A549 (cell line): ENCODE results near the gene EPN2. TPM values are rescaled to one million over a fixed set of nuclear protein-coding genes. Genes with fewer than 3 reads are reported as not detected.

Source experiments
- ATAC-seq, 2 experiments: fragments of 200-7000 bp in 1 of 2; fragments of >200 bp in 1 of 2; cut with Nextera tagmentation in 1 of 2; cut with Tn5 transposase in 1 of 2; 3 replicates each; pipeline versions ENCODE4 v1.8.0 to v1.9.1; 2018 to 2020; ENCODE audit warnings: mild to moderate bottlenecking in 1 of 2, moderate library complexity in 1 of 2
- CTCF ChIA-PET: fragments of 300-600 bp; sonication (Branson Sonifier 250); formaldehyde crosslinking; extraction: SDS; loops from one replicate; lab custom pipeline; 2021; ENCODE audit warnings: antibody characterized with exemption, inconsistent platforms; lab: Yijun Ruan, JAX
- POLR2A ChIA-PET: fragments of 350-600 bp; formaldehyde crosslinking; extraction: SDS; loops from one replicate; lab custom pipeline; 2021; ENCODE audit warnings: antibody characterized with exemption, inconsistent platforms; lab: Yijun Ruan, JAX
- DNase-seq, 2 experiments: peaks; one replicate each; pipeline versions ENCODE4 v3.0.0 to v3.0.0-alpha.2; 2011 to 2016; ENCODE audit warnings: low read depth in 1 of 2, low spot score in 1 of 2
- FAIRE-seq: peaks from 2 replicates; lab custom pipeline; 2011; peaks lifted over from hg19 to GRCh38; lab: Jason Lieb, UNC
- H3K27ac ChIP-seq, 2 experiments: fragments of >200 bp; sonication (Bioruptor Twin); formaldehyde crosslinking; 3 replicates each; pipeline ENCODE4 v1.5.1; 2016 to 2017
- H3K4me1 ChIP-seq: fragments of >200 bp; sonication (Bioruptor Twin); formaldehyde crosslinking; 3 replicates; pipeline ENCODE4 v1.6.1; 2016
- H3K4me2 ChIP-seq: fragments of >200 bp; sonication (Bioruptor Twin); formaldehyde crosslinking; 3 replicates; pipeline ENCODE4 v1.6.1; 2016
- H3K4me3 ChIP-seq: fragments of >200 bp; sonication (Bioruptor Twin); formaldehyde crosslinking; 3 replicates; pipeline ENCODE4 v1.5.1; 2016
- H3K9me3 ChIP-seq: fragments of >200 bp; sonication (Bioruptor Twin); formaldehyde crosslinking; 3 replicates; pipeline ENCODE4 v1.6.1; 2016
- CBX2 ChIP-seq: fragments of 200-600 bp; sonication (generic); IDR thresholded peaks from 2 replicates; pipeline ENCODE4 v1.6.1; 2016; ENCODE audit warnings: low read depth, mild to moderate bottlenecking, borderline replicate concordance
- CHD2 ChIP-seq: fragments of 150-350 bp; IDR thresholded peaks from 2 replicates; pipeline ENCODE4 v1.6.1; 2014; ENCODE audit warnings: low read length; ENCODE audit not compliant: partially characterized antibody
- ESRRA ChIP-seq: fragments of 150-350 bp; IDR thresholded peaks from 2 replicates; pipeline ENCODE4 v1.6.1; 2014; ENCODE audit warnings: mild to moderate bottlenecking, low read length, borderline replicate concordance
- FOSL2 ChIP-seq, 2 experiments: fragments of 450-650 bp in 1 of 2; fragments of >200 bp in 1 of 2; sonication (Bioruptor Twin) in 1 of 2; formaldehyde crosslinking; IDR thresholded peaks; 2 replicates each; pipeline versions ENCODE4 v1.5.0 to v1.6.1; 2016 to 2020; ENCODE audit warnings: mild to moderate bottlenecking in 1 of 2, moderate library complexity in 1 of 2
- FOXS1 ChIP-seq: fragments of 250-450 bp; sonication (Bioruptor Pico); IDR thresholded peaks from 2 replicates; pipeline ENCODE4 v1.5.0; 2020; ENCODE audit warnings: mild to moderate bottlenecking, moderate library complexity
- GATA3 ChIP-seq: IDR thresholded peaks from 2 replicates; pipeline ENCODE4 v1.6.1; 2012; ENCODE audit warnings: borderline replicate concordance
- HDAC2 ChIP-seq: fragments of 200-600 bp; sonication (generic); IDR thresholded peaks from 2 replicates; pipeline ENCODE4 v1.6.1; 2016
- HOXB5 ChIP-seq: fragments of 250-450 bp; sonication (Bioruptor Pico); IDR thresholded peaks from 2 replicates; pipeline ENCODE4 v1.5.0; 2020; ENCODE audit warnings: mild to moderate bottlenecking, moderate library complexity
- KDM5A ChIP-seq: fragments of 200-600 bp; sonication (generic); IDR thresholded peaks from 2 replicates; pipeline ENCODE4 v1.6.1; 2016; ENCODE audit warnings: antibody characterized with exemption, mild to moderate bottlenecking
- MAFK ChIP-seq: fragments of 450-650 bp; IDR thresholded peaks from 2 replicates; pipeline ENCODE4 v1.6.1; 2014; ENCODE audit not compliant: partially characterized antibody
- NFE2L2 ChIP-seq: fragments of 150-350 bp; conservative IDR thresholded peaks from 2 replicates; pipeline ENCODE4 v1.6.1; 2014; ENCODE audit warnings: low read length
- NPAS2 ChIP-seq: fragments of 250-450 bp; sonication (Bioruptor Pico); IDR thresholded peaks from 2 replicates; pipeline ENCODE4 v1.8.0; 2022; ENCODE audit warnings: mild to moderate bottlenecking, moderate library complexity, borderline replicate concordance
- PHF8 ChIP-seq: fragments of 200-600 bp; sonication (generic); IDR thresholded peaks from 2 replicates; pipeline ENCODE4 v1.6.1; 2016; ENCODE audit warnings: low read depth, mild to moderate bottlenecking, antibody characterized with exemption, moderate library complexity, borderline replicate concordance
- RARB ChIP-seq: fragments of 250-450 bp; sonication (Bioruptor Pico); IDR thresholded peaks from 2 replicates; pipeline ENCODE4 v1.8.0; 2021; ENCODE audit warnings: mild to moderate bottlenecking, moderate library complexity
- RCOR1 ChIP-seq: fragments of 150-350 bp; IDR thresholded peaks from 2 replicates; pipeline ENCODE4 v1.6.1; 2014; ENCODE audit warnings: antibody characterized with exemption, low read length, low read depth
- TFCP2L1 ChIP-seq: fragments of 250-450 bp; sonication (Bioruptor Pico); IDR thresholded peaks from 2 replicates; pipeline ENCODE4 v1.5.0; 2021; ENCODE audit warnings: mild to moderate bottlenecking
- TP53 ChIP-seq: fragments of 250-450 bp; sonication (Bioruptor Pico); IDR thresholded peaks from 2 replicates; pipeline ENCODE4 v1.5.0; 2021; ENCODE audit warnings: mild to moderate bottlenecking, moderate library complexity
- ZC3H11A ChIP-seq: fragments of 450-650 bp; IDR thresholded peaks from 2 replicates; pipeline ENCODE4 v1.6.1; 2014; ENCODE audit warnings: antibody characterized with exemption, mild to moderate bottlenecking
- ZSCAN20 ChIP-seq: fragments of 250-450 bp; sonication (Bioruptor Pico); IDR thresholded peaks from 2 replicates; pipeline ENCODE4 v1.8.0; 2022; ENCODE audit warnings: mild to moderate bottlenecking, moderate library complexity
- WGBS: methylation state at CpG from one replicate; pipeline ENCODE4 v1.1.6; 2017; ENCODE audit errors: missing lambda C conversion rate; 5-methylcytosine and 5-hydroxymethylcytosine counted together
- polyA plus RNA-seq, 4 experiments: library from polyadenylated mRNA; depleted of rRNA in 3 of 4; stranded (reverse); fragments of >200 nt; fragmentation: RNase III in 1 of 4; extraction: RNeasy Plus Mini Kit Qiagen cat#74134 plus additional on column Dnase treatment in 1 of 4; gene quantifications; 2 replicates in 3 of 4; 3 replicates in 1 of 4; pipeline ENCODE4 v1.2.3, GENCODE V29; 2011 to 2017
- TF ChIP-seq, protein P1 (sequence below): fragments of 250-450 bp; sonication (Bioruptor Pico); IDR thresholded peaks from 2 replicates; pipeline ENCODE4 v1.5.0; 2021; ENCODE audit warnings: mild to moderate bottlenecking, moderate library complexity, borderline replicate concordance
- TF ChIP-seq, protein P2 (sequence below): IDR thresholded peaks from 2 replicates; pipeline ENCODE4 v1.6.1; 2012
- TF ChIP-seq, protein P3 (sequence below): fragments of >200 bp; sonication (Bioruptor Twin); formaldehyde crosslinking; IDR thresholded peaks from 3 replicates; pipeline ENCODE4 v1.6.1; 2016
- TF ChIP-seq, protein P4 (sequence below): fragments of 250-450 bp; sonication (Bioruptor Pico); IDR thresholded peaks from 2 replicates; pipeline ENCODE4 v1.5.0; 2020; ENCODE audit warnings: low read depth, mild to moderate bottlenecking, moderate library complexity

The EPN2 gene
- polyA plus RNA-seq, 2 of the 4 experiments (the other 2 are of a cell fraction) = 32.1 to 33.8 TPM

DNA sequence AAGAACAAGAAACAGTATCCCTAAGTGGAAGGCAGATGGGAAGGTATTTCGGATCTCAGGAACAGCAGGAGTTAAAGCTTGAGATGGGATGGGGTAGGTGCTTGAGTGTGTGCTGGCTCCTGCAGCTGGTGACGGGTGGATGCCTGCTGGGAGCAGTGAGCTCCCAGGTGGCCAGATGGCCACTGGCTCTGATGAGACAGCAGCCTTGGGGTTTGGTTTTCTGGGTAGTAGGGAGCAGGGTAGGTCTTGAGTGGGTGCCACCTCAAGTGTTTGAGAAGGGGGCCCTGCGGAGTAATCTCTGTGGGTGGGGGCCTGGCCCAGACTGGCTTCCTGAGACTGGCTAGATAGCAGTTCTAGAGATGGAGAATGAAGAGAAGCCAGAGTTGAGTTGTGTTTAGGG is 10.3 kb downstream of the EPN2 start (continued):
- TF ChIP-seq NPAS2 = no peak
- TF ChIP-seq CBX2 = no peak
- no peak for TF ChIP-seq RCOR1

DNA sequence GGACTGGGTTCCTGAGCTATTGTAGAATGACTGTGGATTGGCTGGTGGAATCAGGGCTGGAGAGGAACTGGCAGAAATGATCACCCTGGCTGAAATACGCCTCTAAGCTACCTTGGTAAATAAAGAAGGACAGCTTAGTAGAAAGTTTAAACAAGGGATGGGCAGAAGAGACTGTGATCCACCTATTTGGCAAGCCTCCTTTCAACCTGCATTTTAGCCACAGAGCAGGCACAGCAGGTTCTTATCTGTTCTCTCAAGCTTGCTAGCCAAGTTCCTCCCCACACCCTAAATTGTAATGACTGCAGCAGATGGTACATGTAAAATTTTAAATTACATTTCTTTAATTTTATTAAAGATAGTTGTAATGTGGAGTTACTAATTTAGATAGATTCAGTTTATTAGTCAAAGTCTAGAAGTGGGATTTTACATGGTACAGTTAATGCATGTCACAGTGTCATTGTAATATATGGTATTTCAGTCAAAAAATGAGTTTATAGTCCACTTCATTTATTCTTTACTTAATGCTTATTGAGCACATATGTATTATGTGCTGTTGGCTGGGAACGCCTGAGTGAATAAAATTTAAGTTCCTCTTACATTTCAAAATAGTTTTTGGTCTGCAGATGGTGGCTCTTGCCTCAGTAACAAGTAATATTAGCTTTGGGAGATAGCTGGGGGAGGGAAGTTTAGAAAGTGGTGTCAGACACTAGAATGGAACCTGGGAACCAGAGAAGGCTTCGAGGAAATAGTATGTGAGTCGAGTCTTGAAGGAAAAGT is 11.2 kb downstream of the EPN2 start:
- peak overlapping the region in 1 of 2 experiments; percentile 25; a peak in 1 of 6 replicates for H3K27ac ChIP-seq
- CTCF ChIA-PET = interaction anchor here (1.1 to 4.0 kb wide), 13 partner anchors 9 to 324 kb away, joined by 3 to 21 read pairs (median 5); partner anchors contain the start of genes B9D1 and EPN2
- peaks cover 13% of the 10 kb centered on the region; the same call in 1 of the 3 replicates for H3K4me1 ChIP-seq
- POLR2A ChIA-PET = interaction anchor here (1.2 kb wide), 1 partner anchor 129 kb away, joined by 3 read pairs; no protein-coding TSS in a partner anchor
- H3K4me2 ChIP-seq = no peak overlapping the region
- H3K9me3 ChIP-seq = peaks cover 7% of the 10 kb centered on the region; the same call in 1 of the 3 replicates
- FAIRE-seq (no peak), DNase-seq (no peak), ATAC-seq (no peak; a peak in 1 of 6 replicates)
- 79% methylated on average over 4 of the region's 4 CpGs for WGBS
- TF ChIP-seq HOXB5 (CRISPR knock-in tag) (no peak), FOSL2 (IDR thresholded peaks at IDR 0.05) (no peak), FOSL2 (CRISPR knock-in tag; IDR thresholded peaks at IDR 0.05) (no peak), RARB (CRISPR knock-in tag) (no peak), ESRRA (no peak), TFCP2L1 (CRISPR knock-in tag) (no peak), CHD2 (no peak), PHF8 (no peak), CBX2 (no peak), NFE2L2 (no peak), ZSCAN20 (CRISPR knock-in tag) (no peak), ZC3H11A (no peak)
- TF ChIP-seq, protein P1, sequence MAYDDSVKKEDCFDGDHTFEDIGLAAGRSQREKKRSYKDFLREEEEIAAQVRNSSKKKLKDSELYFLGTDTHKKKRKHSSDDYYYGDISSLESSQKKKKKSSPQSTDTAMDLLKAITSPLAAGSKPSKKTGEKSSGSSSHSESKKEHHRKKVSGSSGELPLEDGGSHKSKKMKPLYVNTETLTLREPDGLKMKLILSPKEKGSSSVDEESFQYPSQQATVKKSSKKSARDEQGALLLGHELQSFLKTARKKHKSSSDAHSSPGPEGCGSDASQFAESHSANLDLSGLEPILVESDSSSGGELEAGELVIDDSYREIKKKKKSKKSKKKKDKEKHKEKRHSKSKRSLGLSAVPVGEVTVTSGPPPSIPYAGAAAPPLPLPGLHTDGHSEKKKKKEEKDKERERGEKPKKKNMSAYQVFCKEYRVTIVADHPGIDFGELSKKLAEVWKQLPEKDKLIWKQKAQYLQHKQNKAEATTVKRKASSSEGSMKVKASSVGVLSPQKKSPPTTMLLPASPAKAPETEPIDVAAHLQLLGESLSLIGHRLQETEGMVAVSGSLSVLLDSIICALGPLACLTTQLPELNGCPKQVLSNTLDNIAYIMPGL (CRISPR knock-in tag) = no peak
- no peak overlapping the region for H3K4me3 ChIP-seq

DNA sequence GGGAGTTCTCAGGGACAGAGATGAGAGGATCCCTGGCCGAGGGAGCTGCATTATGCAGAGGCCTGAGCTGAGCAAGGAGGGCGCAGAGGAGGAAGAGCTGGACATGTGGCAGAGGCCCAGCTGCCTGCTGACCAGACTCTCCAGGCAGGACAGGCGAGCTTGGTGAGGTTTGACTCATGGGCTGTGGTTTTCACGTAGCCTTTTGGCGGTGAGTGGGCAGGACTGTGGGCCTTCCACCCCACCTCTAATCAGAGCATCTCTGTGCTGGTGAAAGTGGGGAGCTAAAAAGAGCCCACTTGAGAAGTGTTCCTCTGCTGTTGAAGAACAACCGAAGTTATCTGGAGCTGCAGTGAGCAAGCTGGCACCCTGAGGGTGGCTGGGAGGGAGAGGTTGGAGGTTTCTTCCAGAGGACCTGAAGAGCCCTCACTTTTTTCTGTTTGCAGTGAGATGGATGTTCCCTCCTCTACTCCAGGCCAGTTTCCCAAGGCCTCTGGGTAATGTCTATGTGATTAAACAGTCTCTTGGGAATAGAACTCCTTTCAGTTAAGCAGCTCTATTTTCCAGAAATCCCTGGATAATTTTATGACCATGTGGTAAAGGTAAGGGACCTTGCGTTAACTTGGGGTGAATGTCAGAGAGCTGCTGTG is 11.9 kb downstream of the EPN2 start:
- FAIRE-seq = no peak
- no peak overlapping the region for H3K4me2 ChIP-seq

More for the DNA sequence above, 11.9 kb downstream of the EPN2 start:
- no peak for DNase-seq
- ChIA-PET CTCF (interaction anchor here (1.0 to 4.0 kb wide), 9 partner anchors 9 to 198 kb away, joined by 3 to 21 read pairs (median 6); partner anchors contain the start of genes B9D1 and EPN2), POLR2A (interaction anchor here (1.2 kb wide), 1 partner anchor 128 kb away, joined by 3 read pairs; no protein-coding TSS in a partner anchor)
- WGBS = 89% methylated on average over 7 of the region's 7 CpGs
- ATAC-seq = peak in 1 of 2 experiments; percentile 57; a peak in 3 of 6 replicates
- Histone ChIP-seq H3K9me3 (peaks cover 8% of the 10 kb centered on the region; the same call in 1 of the 3 replicates), H3K4me1 (peaks cover 13% of the 10 kb centered on the region; the same call in 1 of the 3 replicates), H3K4me3 (no peak overlapping the region), H3K27ac (peak overlapping the region in 1 of 2 experiments; percentile 20; a peak in 1 of 6 replicates)
- TF ChIP-seq GATA3 = no peak
- TF ChIP-seq, protein P2, sequence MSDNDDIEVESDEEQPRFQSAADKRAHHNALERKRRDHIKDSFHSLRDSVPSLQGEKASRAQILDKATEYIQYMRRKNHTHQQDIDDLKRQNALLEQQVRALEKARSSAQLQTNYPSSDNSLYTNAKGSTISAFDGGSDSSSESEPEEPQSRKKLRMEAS = no peak
- TF ChIP-seq KDM5A = no peak
- TF ChIP-seq, protein P3, sequence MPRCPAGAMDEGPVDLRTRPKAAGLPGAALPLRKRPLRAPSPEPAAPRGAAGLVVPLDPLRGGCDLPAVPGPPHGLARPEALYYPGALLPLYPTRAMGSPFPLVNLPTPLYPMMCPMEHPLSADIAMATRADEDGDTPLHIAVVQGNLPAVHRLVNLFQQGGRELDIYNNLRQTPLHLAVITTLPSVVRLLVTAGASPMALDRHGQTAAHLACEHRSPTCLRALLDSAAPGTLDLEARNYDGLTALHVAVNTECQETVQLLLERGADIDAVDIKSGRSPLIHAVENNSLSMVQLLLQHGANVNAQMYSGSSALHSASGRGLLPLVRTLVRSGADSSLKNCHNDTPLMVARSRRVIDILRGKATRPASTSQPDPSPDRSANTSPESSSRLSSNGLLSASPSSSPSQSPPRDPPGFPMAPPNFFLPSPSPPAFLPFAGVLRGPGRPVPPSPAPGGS = no peak
- TF ChIP-seq NPAS2 = no peak
- no peak for TF ChIP-seq CBX2
- TF ChIP-seq, protein P4, sequence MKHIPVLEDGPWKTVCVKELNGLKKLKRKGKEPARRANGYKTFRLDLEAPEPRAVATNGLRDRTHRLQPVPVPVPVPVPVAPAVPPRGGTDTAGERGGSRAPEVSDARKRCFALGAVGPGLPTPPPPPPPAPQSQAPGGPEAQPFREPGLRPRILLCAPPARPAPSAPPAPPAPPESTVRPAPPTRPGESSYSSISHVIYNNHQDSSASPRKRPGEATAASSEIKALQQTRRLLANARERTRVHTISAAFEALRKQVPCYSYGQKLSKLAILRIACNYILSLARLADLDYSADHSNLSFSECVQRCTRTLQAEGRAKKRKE (CRISPR knock-in tag) = no peak
- no peak for TF ChIP-seq HDAC2
- no peak for TF ChIP-seq MAFK
- no peak for TF ChIP-seq RARB (CRISPR knock-in tag)
- TF ChIP-seq HOXB5 (CRISPR knock-in tag) = no peak
- TF ChIP-seq FOSL2 (IDR thresholded peaks at IDR 0.05) = no peak
- no peak for TF ChIP-seq FOSL2 (CRISPR knock-in tag; IDR thresholded peaks at IDR 0.05)
- no peak for TF ChIP-seq TP53 (CRISPR knock-in tag)
- TF ChIP-seq FOXS1 (CRISPR knock-in tag) = no peak
- TF ChIP-seq ZC3H11A = no peak
